NCI-H748 (cell line): ENCODE results near the gene NEURL1B.
A peak's percentile ranks its signal among the peaks of the same experiment; 100 is the strongest.

Source experiments
- DNase-seq: peaks from one replicate; lab custom pipeline; 2025; ENCODE audit not compliant: unreplicated experiment; lab: John Stamatoyannopoulos, UW

Gene NEURL1B

DNA sequence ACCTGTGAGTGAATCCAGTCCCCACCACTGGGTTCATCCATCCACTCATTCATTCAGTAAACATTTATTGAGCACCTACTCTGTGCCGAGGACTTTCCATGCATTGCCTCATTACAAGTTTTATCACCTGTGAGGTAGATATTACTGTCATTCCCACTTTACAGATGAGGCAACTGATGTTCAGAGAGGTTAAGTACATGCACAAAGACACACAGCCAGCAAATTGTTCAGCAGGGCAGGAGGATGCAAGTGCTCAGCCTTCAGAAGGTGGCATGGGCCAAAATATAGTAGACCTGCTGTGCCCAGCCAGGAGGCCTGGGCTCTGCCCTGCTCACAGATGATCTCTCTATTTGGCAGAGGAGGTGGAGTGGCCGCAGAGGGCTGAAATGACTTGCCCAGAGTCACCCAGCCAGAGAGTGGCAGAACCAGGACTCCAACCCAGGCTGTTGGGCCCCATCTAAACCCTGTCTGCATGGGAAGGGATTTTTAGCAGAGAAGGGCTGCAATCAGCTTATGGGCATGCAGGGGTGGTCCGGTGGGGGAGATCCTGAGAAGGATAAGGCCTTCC lies 7.6 kb upstream of the NEURL1B start:
- DNase-seq: no peak

DNA sequence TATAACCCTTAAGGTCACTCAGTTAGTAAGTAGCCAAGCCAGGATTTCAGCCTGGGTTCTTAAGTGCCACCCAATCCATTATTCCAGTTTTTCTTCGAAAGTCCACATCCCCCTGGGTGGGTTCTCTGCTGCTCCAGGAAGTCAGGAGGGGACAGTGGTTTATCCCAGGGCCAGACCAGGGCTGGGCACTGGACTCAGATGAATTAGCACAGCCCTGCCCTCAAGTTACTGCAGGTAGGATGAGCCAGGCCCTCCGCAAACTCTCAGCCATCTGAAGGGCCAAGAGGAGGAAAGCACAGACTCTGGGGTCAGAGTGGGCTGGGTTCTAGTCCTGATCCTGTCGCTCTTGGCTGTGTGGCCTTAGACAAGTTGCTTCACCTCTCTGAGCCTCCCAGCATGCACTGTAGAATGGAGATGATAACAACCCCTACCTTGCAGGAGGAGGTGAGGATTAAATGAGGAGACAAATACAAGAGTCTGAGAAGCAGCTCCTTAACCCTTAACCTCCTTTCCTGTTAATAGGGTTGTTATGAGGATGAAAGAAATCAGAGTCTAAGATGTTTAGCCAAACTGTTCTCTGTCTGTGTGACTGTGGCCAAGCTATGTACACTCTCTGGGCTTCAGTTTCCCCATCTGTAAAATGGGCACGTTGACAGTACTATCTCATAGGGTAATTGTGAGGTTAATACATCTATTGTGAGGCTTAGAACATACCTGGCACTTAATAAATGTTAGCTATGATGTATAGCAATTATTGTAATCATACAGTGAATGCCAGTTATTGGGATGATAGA lies 6.8 kb upstream of the NEURL1B start:
- no peak for DNase-seq

DNA sequence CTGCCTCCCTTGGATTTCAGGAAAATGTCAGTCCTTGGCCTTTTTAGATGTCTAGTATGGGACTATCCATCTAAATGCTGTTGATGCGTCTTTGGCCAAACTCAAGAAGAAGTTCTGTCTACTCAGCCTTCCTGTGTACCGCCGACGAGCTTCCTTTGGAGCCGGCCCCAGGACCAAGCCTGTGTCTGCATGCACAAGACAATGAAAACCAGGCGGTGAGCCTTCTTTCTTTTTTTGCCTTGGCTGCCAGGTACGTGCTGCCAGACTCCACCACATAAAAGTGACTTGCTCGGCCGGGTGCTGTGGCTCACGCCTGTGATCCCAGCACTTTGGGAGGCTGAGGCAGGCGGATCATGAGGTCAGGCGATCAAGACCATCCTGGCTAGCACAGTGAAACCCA lies 6.0 kb upstream of the NEURL1B start:
- DNase-seq: no peak

DNA sequence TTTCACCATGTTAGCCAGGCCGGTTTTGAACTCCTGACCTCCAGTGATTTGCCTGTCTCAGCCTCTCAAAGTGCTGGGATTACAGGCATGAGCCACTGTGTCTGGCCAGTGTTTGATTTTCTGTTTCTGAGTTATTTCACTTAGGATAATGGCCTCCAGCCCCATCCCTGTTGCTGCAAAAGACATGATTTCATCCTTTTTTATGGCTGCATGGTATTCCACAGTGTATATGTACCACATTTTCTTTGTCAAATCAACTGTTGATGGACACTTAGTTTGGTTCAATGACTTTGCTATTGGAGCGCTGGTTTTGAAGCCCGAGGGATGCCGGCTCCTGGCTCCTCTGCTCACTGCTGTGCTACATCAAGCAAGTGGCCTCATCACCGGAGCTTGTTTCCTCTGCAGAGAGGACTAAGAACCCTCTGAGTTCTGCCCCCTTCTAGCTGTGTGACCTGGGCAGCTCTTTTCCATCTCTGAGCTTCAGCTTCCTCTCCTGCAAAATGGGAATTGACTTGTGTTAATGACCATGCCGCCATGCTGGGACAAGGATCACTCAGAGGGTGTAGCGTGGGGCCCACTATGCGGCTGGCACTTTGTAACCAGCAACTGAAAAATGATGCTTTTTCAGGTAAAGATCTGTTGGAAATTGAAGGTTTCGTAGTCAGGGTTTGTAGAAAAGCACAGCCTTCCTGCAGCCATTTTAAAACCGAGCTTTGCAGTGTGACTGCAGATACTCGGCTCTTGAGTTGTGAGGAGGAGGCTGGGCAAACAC lies 4.6 kb upstream of the NEURL1B start:
- no peak for DNase-seq

DNA sequence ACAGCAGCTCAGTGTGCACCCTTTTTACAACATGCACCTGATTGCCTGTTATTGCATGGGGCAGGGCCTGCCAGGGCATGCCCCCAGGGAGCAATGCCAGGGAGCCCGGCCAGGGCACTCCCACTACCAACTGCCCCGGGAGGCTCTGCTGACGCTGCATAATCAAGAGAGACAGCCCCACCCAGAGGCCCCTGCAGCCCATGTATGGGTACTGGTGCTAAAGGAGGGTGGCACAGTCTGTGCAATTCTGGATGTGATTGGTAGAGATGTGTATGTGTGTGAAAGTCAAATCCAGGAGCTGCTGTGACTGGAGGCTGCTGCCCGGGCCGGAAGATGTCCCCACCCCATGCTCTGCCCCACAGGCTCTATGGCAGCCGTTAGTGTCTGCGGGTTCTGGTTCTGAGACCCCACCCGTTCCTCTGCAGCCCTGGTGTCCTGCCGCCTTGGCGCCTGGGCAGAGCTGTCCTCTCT lies 3.9 kb upstream of the NEURL1B start:
- DNase-seq: no peak

DNA sequence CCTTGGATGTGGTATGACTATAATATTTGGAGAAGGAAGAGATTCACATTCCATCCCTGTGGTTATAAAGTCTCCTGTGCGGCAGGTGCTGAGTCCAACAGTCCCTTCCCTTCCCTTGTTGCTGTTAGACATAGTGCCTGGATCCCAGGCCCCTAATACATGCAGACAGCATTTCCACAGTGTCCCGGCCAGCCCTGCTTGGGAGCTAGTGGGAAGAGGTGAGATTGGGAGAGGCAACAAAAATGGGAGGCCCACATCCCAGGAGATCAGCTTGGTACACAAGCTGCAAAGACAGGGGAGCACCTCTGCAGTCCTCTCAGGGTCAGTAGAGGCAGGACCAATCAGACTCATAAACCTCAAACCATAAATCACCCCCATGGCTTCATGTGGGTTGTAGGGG lies 3.3 kb upstream of the NEURL1B start:
- DNase-seq: no peak

DNA sequence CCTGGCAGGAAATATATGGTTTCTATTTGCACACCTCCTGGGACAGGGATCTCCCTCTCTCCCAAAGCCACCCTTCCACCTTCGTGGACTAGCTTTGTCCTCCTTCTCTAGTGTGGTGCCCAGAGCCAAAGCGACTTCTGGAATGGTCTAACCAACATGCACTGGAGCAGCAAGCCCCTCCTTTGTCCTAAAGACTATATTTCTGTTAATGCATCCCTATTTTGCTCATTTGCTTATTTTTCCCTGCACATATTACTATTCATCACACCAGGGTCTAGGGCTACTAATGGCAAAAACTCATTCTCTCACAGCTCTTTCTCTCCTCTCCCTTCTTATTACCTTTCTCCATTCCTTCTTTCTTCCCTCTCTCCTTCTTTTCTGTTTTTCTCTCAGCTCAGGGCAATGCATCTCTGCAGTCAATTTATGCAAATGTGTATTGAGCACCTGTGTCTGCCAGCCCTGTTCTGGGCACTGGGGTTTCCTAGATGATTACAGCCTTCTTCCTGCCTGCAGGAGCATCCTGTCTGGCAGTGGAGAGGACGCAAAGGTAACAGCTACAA lies 2.8 kb upstream of the NEURL1B start:
- DNase-seq: no peak

DNA sequence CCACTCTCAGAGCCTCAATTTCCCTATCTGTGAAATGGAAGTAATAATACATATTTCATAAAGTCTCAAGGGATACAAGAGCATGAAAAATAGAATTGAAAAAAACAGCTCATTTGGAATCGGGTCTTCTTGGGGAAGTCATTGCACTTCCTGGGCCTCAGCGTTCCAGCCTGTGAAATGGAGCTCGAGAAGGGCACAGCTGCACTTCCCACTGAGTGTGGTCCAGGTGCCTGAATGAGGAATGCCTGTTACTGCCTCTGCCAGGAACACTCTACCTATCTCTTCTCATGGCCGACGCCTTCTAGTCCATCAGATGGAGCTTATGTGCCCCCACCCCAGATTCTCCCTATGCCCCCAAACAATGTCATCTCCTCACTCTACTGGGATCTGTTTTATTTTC lies 924 bp upstream of the NEURL1B start:
- DNase-seq: peak; percentile 22

DNA sequence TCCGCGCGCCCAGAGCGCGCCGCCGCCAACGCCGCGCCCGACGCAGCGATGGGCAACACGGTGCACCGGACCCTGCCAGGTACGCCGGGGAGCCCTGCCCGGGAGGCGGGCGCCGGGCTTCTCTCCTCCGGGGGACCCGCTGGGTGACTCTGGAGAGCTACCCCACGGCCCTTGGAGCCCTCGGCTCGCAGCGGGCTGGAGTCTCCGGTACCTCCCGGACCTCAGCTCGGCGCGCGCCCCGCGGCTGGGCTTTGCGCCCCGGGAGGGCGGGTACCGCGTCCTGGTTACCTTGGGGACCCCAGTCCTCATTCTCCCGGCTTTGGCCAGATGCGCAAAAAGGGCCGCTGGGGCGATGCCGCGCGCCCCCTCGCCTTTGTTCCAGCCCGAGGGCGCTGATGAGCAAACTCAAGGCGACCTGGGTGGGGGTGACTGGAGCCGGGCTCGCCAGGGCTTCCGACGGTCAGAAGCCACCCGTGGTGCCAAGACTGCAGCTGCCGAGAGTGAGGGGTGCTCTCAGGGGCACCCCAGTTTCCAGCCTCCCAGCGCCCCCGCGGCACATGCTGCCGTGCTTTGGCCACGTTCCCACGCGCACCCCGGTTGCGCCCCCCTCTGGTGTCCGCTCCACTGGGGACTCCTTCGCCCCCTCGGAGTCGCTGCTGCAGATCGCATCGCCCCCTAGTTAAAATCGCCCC lies 442 bp downstream of the NEURL1B start:
- peak; percentile 78 for DNase-seq

DNA sequence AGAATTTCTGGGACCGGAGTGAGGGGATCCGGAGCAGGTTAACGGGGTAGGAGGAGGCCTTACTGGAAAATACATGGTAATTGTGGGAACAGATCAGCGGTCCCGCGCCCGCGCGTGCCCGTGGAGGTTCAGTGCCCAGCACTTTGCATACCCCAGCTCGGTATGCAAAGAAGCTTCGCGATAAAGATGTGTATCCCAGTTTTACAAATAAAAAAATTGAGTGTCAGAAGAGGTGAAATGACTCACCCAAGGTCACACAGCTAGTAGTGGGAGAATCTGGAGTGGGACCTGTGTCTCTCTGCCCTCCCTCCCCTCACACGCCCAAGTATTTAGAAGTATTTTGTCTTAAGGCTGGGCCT lies 967 bp downstream of the NEURL1B start:
- DNase-seq: peak; percentile 59

DNA sequence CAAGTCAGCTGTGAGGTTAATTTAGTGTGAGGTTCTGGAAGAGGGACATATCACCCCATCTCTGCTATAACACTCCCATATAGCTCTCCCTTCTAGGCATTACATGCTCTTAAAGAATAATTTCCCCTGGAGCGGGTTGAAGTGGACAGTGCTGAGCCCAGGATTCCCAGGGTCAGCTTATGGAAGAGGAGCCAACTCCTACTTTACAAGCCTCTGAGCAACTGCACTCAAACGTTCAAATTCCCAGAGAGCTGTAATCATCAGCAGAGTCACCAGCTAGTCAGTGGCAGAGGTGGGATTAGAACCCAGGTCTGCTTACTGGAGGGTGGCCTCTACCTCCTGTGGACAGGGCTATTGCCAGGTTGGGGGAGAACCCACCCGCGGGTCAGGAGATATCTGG lies 1.4 kb downstream of the NEURL1B start:
- peak; percentile 31 for DNase-seq

DNA sequence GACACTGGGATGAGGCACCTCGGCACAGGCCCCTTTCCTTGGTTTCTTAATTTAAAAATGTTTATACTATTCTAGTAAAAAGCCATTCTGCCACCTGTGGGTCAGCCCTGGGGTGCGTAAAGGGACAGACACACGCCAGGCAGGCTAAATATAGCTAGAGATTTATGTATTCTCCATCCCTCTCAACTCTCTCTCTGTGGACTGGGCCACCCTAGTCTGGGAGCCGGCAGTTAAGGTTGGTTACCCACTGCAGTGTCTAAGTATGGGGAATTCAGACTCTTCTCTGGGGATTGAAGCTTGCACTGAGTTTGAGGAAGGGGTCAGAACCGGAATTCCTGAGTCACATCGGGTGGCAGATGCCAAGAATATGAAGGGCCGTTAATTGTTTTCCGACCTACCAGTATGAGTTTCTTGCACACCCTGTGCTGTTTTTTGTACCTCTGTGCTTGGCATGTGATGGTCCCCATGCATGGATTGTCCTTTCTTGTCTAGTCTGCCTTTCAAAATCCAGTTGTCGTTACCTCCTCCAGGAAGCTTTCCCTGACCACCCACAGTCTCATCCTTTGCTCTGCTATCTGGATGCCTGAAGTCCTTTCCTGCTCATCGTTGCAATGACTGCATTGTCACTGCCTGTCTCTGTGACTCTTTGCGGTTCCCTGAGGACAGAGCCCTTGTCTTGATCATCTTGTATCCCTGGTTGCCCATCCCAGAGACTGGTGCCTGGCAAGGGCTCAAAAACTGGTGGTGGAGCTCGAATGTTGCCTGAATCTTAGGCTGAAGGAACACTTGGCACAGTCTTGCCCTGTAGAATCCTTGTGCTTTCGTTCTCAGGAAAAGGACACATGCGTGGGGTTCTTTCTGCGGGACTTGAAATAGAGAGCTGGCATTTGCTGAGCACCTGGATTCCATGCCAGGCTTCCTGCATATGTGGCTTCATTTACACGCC lies 2.1 kb downstream of the NEURL1B start:
- DNase-seq: no peak

DNA sequence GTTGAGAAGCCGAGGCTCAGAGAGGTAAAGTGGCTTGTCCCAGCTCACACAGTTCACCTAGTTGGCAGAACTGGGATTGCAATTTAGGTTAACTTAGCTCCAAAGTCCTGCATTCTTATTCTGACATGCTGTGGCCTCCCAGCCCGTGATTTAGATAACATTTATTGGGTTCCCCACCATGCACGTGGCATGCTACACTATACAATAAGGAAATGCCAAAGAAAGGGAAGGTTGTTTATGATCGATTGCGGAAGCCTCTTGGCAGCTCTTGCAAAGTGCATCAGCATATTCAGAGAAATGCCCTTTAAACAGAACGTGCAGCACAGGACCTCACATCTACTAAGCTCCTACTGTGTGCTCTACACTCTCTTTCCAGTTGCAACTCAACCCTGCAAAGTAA lies 3.2 kb downstream of the NEURL1B start:
- no peak for DNase-seq

DNA sequence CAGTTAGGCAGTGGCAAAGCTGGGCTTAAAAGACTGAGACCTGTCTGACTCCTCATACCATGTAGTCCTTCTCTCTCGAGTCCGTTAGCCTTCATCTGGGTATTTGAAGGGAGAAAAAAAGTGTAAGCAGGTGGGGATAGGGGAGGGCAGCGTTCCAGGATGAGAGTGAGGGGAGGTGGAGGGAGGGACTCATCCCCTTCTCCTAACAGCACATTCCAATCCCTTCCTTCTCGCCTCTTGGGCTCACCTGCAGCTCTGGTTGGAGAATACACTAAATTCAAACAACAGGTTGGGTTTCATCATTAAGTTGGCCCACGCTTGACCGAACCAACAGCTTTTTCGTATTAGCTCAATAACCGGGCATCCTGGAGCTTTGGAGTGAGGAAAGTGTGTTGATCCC lies 3.6 kb downstream of the NEURL1B start:
- no peak for DNase-seq

DNA sequence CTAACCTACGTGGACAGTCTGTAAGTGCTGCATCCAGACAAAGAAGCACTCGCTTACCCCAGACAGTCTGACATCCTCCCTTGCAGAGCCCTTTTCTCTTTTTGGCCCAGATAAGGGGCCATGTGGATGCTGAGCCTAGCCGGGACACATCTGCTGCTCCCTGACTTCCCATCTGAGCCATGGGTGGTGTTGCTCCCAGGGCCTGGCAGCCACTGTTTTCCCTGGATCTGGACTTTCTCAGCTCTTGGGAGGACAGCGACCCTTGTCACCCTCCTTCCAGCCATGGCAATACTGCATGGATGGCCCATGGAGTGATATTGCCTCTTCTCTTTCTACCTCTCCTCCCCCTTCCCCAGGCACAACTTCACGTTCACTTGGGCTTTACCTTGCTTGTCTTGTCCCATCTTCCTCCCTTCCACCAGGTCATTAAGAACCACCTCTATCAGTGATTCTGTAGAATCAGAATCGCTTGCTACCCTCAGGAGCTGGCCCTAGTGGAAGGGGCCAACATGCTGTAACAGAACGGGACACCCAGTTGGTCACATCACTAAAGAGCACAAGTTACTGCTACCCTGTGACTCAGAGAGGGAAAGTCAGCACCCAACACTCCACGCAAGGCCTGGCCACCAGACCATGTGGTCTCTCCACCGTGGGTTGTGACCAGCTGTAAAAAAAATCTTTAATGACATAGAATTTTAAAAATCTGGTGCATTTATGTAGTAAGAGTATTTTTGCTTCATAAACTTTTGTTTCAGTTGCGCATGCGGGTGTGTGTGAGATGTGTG lies 4.4 kb downstream of the NEURL1B start:
- no peak for DNase-seq

DNA sequence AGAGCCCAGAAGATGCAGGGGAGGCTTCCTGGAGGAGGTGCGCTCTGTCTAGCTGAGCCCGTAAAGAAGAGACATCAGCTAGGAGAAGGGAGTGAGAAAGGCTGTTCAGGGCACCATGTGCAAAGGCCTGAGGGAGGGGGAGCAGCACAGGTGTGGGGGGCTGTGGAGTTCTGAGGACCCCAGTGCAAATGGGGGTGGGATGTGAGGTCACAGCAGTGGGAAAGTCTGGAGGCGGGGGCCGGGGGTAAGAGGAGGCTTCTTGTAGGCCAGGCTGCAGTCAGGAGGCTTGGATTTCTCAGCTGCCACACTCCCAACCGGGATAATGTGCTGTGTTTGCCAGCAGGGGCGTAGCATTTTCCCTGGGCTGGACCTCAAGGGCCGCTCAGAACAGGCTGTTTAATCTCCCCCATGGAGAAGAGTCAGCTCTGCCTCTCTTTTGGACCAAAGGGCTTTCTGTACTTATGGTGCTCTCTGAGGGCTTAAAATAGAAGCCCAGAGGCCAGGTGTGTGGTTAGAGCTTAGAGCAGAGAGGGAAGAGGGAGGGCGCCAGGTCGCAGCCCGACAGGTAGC lies 5.7 kb downstream of the NEURL1B start:
- DNase-seq: no peak

DNA sequence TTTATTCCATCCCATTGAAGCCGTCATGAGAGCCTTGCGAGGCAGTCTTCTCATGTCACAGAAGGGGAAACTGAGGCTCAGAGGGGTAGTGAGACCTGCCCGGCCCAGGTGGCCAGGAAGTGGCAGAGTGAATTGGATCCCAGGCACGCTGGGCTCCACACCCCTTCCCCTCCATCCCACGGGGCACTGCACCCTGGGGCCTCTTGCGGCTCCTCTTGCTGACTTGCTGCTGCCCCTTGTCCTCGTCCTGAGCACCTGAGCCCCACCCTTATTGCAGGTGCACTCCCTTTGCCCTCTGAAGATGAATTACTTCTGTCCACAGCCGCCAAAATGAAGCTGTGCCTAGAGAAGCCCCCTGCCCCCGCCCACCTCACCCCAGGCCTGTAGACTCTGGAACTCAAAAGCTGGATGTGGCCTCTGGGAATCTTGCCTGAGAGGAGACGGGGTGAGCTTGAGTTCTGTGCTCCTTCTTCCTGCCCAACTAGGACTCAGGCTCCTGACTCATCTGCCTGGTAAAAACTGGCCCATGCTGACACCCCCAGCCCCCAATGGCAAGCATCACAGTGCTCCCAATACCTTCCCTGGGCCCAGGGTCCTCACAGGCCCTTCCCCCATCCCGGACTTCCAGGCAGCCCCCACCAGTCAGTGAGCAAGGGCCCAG lies 6.4 kb downstream of the NEURL1B start:
- DNase-seq: no peak

DNA sequence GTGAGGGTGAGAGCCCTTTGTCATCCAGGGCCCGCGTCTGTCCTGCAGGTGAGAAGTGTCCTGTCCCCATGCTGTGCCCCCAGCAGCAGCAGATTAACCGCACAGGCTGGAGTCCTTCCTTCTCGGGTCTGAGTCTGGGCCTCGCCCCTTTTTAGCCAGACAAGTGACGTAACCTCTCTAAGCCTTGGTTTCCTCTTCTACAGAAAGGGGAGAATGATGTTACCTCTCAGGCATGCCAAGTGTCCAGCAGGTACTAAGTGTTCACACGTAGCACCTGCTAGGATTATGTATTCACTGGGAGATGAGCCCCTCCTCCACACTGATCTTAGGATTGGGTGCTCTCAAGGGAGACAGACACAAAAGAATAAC lies 6.9 kb downstream of the NEURL1B start:
- no peak for DNase-seq

DNA sequence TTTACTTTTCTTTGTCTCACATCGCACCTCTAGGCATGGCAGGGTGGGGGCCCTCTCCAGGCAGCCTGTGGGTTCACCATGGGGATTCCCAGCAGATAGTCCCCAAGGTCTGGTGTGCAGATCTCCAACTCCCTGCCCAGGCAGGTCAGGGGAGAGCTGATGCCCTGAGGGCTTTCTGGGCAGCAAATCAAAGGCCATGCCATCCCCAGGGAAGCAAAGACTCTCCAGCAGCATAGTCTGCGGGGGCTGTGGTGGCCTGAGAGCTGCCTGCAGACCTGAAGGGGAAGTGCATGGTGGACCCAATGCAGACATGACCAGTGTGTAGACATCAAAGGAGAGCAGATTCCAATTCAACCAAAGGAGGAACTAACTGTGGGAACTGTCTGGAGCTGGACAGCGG lies 7.7 kb downstream of the NEURL1B start:
- DNase-seq: no peak
